ENCODE results near the gene PCARE. TPM values are rescaled to one million over a fixed set of nuclear protein-coding genes. Genes with fewer than 3 reads are reported as not detected.

Gene PCARE
- total RNA-seq, 4 donors from 2014 or later = not detected

DNA sequence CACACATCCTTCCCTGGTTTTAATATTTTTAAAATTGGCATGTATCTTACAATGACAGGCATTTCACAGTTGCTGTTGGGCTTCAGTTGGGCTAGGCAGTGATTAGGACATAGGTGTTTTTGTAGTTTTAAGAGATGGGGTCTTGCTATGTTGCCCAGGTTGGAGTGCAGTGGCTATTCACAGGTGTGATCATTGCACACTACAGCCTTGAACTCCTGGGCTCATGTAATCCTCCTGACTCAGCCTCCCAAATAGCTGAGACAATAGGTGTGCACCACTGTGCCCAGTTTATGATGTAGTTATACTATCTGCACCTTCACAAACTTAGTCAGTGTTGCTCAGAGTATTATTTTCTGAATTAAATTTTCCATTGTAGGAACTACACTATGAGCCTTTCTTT lies 43.3 kb downstream of the PCARE start:
- DNase-seq = no peak
- Histone ChIP-seq H3K27me3 (no peaks in the 10 kb centered on the region), H3K27ac (no peak overlapping the region), H3K36me3 (no peaks in the 10 kb centered on the region), H3K4me1 (no peaks in the 10 kb centered on the region), H3K4me3 (no peak overlapping the region), H3K9me3 (no peaks in the 10 kb centered on the region)
- intact Hi-C loops (cut with DNase I; ENCODE audit: low total_unique reads) = no loop called here
- no peak for TF ChIP-seq POLR2A (IDR thresholded peaks at IDR 0.05)

DNA sequence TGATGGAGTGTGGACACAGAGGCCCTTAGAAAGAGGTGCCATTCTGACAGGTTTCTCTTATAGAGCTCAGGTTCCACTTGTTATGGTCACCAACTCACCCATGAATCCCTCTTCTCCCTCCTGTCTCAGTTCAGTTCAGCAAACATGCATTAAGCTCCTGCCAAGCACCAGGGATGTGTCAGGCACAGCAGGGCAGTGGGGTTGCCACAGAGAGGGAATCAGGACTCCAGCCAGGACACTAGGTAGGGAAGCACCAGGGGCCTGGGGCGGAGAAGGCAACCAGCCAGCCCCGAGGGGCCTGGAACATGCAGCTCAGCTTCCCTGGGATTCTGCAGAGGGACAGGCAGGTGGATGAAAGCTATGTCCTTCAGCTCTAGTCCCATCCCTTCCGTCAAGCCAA lies 48.6 kb downstream of the PCARE start:
- DNase-seq = no peak
- no peaks in the 10 kb centered on the region for H3K36me3 ChIP-seq

DNA sequence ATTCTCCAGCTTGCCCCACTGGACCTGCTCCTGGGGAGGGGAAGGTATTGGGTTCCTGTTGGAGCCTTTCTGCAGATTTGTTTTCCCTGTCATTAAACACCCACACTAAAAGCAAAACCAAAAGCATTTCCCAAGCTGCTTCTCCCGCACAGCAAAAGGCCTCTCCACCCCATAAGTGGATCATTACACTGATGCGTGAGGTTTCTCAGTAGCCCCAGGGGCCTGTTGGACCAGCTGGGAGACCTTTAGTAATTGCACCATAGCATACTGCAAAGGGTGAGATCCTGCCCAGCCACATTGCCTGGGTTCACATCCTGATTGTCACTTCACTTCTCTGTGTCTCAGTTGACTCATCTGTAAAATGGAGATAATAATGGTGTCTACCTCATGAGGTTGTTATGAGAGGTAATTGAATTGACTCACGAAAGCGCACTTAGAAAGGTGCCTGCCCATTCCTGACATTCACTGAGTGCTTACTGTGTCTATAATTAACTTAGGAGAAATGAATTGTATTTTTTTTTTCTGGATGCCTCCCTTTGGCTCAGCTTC lies 49.4 kb downstream of the PCARE start:
- Histone ChIP-seq H3K36me3 (no peaks in the 10 kb centered on the region), H3K4me1 (no peaks in the 10 kb centered on the region), H3K27ac (no peak overlapping the region), H3K4me3 (no peak overlapping the region), H3K27me3 (no peaks in the 10 kb centered on the region), H3K9me3 (no peaks in the 10 kb centered on the region)
- TF ChIP-seq, protein P1, sequence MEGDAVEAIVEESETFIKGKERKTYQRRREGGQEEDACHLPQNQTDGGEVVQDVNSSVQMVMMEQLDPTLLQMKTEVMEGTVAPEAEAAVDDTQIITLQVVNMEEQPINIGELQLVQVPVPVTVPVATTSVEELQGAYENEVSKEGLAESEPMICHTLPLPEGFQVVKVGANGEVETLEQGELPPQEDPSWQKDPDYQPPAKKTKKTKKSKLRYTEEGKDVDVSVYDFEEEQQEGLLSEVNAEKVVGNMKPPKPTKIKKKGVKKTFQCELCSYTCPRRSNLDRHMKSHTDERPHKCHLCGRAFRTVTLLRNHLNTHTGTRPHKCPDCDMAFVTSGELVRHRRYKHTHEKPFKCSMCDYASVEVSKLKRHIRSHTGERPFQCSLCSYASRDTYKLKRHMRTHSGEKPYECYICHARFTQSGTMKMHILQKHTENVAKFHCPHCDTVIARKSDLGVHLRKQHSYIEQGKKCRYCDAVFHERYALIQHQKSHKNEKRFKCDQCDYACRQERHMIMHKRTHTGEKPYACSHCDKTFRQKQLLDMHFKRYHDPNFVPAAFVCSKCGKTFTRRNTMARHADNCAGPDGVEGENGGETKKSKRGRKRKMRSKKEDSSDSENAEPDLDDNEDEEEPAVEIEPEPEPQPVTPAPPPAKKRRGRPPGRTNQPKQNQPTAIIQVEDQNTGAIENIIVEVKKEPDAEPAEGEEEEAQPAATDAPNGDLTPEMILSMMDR (IDR thresholded peaks at IDR 0.05) = no peak
- TF ChIP-seq POLR2A (IDR thresholded peaks at IDR 0.05) = no peak
- intact Hi-C loops (cut with DNase I; ENCODE audit: low total_unique reads) = no loop called here
- DNase-seq = no peak

More for the DNA sequence above, 48.6 kb downstream of the PCARE start:
- Histone ChIP-seq H3K4me1 (no peaks in the 10 kb centered on the region), H3K27ac (no peak overlapping the region), H3K4me3 (no peak overlapping the region), H3K9me3 (no peaks in the 10 kb centered on the region), H3K27me3 (no peaks in the 10 kb centered on the region)
- TF ChIP-seq, protein P1 (IDR thresholded peaks at IDR 0.05) = no peak
- TF ChIP-seq POLR2A (IDR thresholded peaks at IDR 0.05) = no peak
- intact Hi-C loops (cut with DNase I; ENCODE audit: low total_unique reads) = no loop called here

DNA sequence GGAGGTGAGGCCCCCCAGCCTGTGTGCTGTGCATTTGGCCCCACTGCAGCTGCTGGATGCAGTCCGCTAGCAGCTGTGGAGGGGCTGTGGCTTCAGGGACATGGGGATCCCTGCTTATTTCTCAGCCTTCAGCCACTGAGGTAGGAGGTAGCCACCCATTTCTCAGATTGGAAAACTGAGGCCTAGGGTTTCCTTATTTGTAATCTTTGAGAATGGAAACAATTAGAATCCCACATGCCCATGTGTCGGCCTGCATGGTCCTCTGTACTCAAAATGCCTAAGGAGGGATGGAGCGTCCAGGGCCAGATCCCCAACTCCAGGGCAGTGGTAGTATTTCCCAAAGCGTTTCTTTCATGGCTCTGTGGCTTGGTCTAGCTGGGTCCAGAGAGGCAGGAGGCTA lies 51.1 kb downstream of the PCARE start:
- no peak overlapping the region for H3K27ac ChIP-seq
- H3K36me3 ChIP-seq = no peaks in the 10 kb centered on the region
- H3K9me3 ChIP-seq = no peaks in the 10 kb centered on the region
- intact Hi-C loops (cut with DNase I; ENCODE audit: low total_unique reads) = no loop called here
- H3K27me3 ChIP-seq = no peaks in the 10 kb centered on the region
- no peaks in the 10 kb centered on the region for H3K4me1 ChIP-seq
- TF ChIP-seq, protein P1 (IDR thresholded peaks at IDR 0.05) = no peak
- TF ChIP-seq POLR2A (IDR thresholded peaks at IDR 0.05) = no peak
- no peak overlapping the region for H3K4me3 ChIP-seq
- DNase-seq = no peak

DNA sequence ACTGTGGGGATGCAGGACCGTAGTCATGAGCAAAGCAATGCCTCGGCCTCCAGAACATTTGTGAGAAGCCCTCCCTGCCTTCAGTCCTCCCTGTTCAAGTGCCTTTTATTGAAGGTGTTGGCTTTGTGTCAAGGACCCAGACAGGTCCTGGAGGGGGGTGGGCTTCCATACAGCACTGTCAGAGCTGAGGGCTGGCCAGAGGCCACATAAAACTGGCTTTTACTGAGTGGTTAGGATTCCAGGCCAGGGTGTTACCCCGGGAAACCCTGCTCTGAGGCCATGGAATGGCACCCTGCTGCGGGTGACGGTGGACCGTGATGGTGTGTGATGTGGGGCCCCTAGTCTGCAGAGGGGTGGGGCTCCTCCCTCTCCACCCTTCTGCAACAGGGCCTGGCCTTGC lies 51.6 kb downstream of the PCARE start:
- Histone ChIP-seq H3K27ac (no peak overlapping the region), H3K27me3 (no peaks in the 10 kb centered on the region), H3K36me3 (no peaks in the 10 kb centered on the region), H3K4me1 (no peaks in the 10 kb centered on the region), H3K9me3 (no peaks in the 10 kb centered on the region), H3K4me3 (no peak overlapping the region)
- DNase-seq = no peak
- TF ChIP-seq, protein P1 (IDR thresholded peaks at IDR 0.05) = no peak
- no peak for TF ChIP-seq POLR2A (IDR thresholded peaks at IDR 0.05)
- intact Hi-C loops (cut with DNase I; ENCODE audit: low total_unique reads) = no loop called here

DNA sequence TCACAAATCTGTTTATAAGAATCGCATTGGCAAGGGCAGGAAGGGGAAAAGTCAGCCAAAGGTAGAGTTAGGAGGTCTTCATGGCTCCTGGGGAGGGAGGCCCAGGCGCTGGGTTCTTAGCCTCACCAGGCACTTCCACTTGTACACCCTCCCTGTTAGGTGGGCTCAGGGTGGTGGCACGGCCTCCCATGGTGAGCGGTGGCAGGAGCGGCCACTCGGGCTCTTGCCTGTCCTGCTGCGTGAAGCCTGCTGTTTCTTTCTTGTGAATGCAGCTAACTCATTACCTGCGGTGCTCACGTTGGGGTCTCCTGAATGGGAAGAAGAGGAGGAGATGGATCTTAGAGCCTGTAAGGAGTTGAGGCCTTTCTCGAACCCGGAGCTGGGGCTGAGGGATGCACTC lies 52.4 kb downstream of the PCARE start:
- H3K27ac ChIP-seq = no peak overlapping the region
- no peaks in the 10 kb centered on the region for H3K4me1 ChIP-seq
- H3K9me3 ChIP-seq = no peaks in the 10 kb centered on the region
- intact Hi-C loops (cut with DNase I; ENCODE audit: low total_unique reads) = no loop called here
- H3K4me3 ChIP-seq = no peak overlapping the region
- no peak for DNase-seq
- no peaks in the 10 kb centered on the region for H3K27me3 ChIP-seq
- TF ChIP-seq, protein P1 (IDR thresholded peaks at IDR 0.05) = no peak
- no peak for TF ChIP-seq POLR2A (IDR thresholded peaks at IDR 0.05)
- H3K36me3 ChIP-seq = no peaks in the 10 kb centered on the region
